Activated CD4-positive, alpha-beta T cell treated with anti-CD3 and anti-CD28 coated beads, Interleukin-2, amount 50 U/mL, for 16 hours (primary cell): ENCODE results near the gene RINL.

Experiments used
- DNase-seq: peaks from one replicate; pipeline ENCODE4 v3.0.0-alpha.2; 2020

RINL gene, protein sequence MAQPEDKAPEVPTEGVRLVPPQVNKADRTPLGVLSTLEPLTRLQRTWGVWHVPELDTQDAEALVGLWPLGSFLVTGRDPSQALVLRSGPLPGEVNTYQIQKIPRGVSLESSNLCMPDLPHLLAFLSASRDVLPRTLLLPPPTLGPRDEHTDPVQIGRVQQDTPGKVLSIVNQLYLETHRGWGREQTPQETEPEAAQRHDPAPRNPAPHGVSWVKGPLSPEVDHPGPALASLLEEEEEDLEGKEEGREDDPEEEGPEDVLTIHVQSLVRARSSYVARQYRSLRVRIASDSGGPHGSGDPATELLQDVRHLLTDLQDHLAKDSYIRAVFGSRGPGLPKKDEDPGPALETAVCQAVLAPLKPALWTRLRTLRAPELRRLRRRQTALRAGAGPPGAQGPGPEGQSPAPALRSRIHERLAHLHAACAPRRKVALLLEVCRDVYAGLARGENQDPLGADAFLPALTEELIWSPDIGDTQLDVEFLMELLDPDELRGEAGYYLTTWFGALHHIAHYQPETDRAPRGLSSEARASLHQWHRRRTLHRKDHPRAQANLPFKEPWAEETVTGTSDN

DNA sequence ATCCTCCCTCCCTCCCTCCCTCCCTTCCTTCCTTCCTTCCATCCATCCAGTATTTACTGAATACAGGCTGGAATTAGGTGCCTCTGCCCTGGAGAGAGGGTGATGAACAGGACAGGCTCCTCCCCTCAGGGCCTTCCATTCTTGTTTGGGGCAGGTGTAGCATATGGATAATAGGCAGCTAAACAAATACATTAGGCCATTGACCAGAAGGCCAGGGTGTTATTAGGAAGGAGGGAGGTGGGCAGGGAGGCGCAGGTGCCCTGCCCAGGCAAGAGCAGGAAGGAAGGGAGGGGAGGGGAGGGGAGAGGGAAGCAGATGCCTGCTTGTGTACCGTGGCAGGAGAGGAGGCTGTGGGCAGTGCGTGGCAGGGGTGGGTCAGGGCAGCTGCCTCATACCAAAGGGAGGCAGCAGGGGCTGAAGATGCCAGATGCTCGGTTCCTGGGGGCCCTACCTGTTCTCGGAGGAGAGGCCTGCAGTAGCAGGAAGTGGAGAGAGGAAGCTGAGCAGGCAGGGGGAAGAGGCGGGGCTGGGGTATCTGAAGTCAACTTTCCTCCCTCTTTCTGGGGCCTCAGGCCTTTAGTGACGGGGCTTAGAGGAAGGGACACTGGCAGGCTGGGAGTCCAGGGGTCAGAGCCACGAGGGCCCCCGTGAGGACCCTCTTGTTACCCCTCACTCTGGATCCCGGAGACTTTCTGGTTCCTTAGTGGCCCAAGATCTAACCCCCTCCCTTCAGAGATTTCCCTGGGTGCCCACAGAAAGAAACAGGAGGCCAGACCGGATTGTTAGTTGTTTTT, at the start of gene RINL:
Gene RINL (minus strand): TSS at position 495 of the 794 bp plus-strand sequence. CDS start 1,533 bp downstream, outside the sequence.
- DNase-seq: peak; percentile 77

DNA sequence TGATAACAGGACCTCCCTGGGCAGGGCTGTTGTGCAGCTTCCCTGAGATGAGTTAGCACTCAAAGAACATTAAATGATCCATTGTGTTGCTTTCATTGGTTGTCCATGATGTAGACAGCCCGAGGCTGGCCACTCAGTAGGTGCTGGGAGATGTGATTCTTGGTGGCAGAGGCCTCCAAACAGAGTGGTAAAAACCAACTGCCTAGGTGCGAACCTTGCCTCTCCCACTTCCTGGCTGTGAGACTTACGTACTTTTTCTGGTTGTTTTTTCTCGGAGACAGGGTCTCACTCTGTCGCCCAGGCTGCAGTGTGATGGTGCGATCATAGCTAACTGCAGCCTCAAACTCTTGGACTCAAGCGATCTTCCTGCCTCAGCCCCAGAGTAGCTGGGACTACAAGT, 46.3 kb upstream of the RINL start:
- DNase-seq: no peak

DNA sequence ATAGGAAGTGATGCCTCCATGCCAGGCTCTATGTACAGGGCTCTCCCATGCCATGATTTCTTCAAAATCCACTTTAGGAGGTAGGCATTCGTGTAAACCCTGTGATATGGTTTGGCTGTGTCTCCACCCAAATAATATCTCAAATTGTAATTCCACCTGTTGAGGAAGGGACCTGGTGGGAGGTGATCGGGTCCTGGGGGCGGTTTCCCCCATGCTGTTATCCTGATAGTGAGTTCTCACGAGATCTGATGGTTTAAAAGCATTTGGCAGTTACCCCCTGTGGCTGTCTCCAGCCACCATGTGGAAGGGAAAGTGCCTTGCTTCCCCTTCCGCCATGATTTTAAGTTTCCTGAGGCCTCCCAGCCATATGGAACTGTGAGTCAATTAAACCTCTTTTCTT, 44.4 kb upstream of the RINL start:
- no peak for DNase-seq

DNA sequence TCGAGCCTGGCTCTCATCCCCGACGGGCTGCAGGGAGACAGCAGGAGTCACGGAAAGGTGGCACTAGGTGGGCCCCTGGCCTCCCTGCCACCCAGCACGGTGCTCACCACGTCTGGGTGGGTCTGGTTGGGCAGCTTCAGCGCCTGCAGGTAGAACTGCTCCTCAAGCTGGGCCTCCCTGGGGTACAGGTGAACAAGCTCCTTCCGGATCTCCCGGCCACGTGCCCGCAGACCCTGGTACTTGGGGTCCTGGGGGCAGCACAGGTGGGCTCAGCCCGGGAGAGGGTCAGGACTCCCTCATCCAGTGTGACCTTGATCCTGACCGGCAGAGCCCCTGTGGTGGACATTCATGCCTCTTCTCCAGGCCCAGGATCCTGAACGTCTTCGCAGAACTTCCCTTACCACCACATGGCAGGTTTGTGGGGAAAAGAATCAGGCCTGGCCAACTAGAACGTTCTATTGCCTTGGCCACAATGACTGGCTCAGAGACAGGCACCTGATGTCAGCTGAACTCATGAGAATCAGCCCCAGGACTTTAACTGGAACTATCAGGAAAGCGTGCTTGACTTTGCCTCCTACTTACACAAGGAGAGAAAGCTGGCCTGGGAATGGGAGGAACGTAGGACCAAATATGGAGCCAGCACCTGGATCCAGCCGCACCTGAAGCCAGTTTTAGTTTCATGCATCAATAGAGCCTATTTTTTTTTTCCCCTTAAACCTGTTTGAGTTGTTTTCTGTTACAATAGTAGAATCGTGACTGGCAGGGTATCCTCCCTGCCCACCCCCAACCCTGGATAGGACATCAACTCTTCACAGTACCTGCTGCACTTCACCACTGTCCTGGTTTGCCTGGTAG, 43.6 kb upstream of the RINL start:
- DNase-seq: no peak

DNA sequence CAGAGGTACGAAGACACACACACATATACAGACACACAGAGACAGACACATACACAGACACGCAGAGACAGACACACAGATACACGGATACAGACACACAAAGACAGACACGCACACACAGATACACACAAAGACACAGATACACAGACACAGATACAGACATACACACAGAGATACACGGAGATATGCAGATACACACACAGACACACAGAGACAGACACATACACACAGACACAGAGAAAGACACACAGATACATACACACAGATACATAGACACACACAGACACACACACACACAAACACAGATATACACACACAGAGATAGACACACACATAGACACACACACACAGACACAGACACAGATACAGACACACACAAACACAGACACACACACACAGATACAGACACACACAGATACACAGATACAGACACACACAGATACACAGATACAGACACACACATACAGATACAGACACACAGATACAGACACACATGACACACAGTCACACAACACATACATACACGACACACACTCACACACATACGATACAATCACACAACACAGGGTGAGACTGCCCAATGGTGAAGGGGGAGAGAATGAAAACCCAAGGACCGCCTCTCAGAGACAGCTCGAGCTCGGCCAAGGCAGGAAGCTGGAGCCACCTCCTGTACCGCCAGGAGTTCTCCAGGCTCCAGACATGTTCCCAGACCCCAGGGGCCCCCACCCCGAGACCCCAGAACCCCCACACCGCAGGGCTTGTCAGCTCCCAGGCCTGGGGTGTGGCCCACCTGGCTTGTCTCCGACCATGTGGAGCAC, 42.7 kb upstream of the RINL start:
- DNase-seq: no peak

DNA sequence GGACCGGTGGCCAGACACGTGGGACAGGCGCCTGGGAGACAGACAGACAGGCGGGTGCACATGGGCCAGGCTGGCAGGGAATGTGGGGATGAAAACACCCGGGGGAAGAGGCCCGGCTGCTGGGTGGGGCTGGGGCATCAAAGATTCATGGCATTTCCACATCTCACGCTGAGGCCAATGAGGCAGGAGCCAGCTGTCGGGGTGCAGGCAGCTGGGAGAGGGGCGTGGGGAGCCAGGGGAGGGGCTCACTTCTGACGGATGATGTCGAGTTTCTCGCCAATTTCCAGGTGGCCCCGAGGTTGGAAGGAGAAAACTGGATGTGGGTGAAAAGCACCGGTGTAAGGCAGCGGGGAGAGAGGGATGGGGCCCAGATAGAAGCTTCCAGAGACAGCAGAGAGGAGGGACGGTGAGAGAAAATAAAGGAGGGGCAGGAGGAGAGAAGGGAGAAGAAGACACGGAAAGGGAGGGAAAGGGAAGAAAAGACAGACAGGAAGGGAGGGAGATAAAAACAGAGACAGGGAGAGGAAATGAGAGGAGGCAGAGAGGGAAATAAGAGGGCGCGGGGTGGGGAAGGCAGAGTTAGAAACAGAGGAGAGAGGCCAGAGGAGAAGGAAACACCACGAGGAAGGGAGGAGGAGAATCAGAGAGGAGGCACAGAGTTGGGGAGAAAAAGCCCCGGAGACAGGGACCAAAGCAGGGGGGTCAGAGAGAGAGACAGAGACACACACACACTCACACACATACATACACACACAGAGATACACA, 41.9 kb upstream of the RINL start:
- no peak for DNase-seq

DNA sequence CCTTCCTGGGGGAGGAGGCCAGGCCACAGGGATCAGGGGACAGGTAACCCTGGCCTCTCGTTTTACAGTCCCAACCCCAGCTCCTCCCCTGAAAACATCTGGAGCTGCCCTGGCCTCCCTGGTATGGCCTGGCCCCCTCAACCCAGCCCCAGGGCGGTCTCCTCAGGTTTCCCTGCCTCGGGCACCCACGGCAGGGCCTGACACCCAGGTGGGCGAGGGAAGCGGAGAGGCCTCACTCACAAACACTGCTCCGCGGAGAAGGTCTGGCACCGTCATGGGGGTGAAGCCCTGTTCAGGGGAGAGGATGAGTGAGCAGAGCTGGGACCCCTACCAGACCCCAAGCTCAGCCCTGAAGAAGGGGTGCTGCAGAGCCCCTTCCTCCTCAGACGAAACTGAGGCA, 40.5 kb upstream of the RINL start:
- no peak for DNase-seq

DNA sequence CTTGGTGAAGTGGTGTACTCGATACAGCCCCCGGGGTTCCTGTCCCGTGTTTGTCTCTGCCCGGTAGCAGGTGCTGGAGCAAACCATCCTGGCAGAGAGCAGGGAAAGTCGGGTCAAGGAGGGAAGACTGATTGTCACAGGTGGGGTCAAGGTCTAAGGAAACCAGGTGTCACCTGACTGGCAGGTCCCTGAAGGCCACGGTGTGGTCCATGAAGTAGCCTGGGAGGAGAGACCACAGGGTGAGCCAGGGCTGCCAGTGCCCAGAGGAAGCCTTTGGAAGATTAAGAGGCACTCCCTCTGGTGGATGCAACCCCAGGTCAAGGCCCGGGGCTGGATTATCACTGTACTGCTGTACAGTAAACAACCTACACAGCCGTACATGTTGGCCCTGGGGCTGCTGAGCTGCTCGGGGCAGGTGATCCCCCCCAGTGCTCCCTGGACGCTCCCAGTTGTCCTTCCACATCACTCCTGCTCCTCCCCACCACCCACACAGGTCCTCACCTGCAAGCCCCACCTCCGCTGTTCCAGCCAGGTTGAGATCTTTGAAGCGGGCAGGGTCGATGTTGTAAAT, 39.9 kb upstream of the RINL start:
- DNase-seq: no peak

DNA sequence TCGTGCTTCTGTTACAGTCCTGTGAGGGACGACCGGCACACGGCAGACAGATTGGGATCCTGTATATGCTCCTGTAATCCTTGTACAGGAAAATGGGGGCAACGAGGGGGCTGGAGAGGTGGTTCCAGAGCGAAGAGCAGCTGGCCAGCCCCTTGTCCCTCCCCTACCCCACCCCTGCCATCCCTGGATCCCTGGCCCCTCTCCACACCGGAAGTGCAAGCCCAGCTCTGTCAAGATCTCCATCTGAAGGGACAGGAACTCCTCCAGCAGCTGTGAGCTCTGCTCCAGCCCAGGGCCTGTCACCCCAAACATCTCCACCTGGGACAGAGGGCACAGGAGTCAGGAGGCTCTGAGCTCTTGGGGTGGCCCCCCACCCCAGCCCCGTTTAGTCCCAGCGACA, 39.4 kb upstream of the RINL start:
- no peak for DNase-seq

DNA sequence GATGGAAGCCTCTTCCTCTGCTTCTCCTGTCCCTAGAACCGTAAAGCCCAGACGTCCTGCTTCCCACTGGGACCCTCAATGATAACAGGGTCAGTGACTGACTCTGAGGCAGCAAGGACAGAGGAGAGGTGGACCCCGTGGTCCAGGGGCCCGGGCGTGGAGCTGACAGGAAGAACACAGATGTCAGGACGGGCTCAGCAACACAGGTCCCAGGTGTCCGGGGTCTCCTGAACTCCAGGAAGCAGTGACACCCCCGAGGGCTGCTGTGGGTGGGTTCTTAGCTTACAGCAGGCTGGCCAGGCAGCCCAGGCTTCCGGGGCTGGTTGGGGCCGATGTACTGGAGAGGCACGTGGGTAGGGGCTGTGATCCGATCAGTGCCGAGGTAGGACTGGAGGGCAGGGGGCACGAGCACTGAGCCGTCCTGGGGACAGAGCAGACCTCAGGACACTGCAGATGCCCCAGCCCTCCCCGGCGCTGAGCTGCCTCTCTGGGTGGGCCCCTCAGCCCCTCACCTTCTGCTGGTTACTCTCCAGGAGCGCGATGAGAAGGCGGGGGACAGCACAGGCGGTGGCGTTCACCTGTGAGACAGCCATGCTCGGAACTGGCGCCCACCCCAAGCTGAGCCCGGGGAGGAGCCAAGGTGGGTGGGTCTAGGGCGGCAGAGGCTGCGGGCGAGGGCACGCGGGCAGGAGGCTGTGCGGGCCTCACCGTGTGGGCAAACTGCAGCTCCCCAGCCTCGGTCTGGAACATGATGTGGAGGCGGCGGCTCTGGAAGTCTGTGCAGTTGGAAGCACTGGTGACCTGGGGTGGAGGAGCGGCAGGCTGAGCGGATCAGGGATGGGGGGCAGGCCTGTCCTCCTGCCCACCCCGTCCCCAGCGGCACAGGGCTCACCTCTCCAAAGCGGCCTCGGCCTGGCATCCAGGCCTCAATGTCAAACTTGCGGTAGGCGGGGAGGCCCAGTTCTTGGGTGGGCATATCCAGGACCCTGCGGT, 37.5 kb upstream of the RINL start:
- DNase-seq: no peak

DNA sequence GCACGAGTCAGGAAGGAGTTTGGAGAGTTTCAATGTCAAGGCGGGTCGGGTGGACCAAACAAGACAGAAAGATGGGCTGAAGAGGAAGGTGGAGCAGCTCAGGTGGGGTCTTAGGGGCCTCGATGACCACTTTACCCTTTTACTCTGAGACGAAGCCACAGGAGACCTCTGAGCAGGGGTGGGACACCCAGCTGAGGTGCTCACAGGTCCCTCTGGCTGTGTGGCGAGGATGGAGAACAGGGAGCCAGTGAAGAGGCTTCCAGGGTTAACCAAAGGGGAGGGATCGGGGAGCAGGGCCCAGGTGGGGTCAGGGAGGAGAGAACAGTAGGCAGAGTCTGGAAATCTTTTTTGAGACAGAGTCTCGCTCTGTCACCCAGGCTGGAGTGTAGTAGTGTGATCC, 35.9 kb upstream of the RINL start:
- no peak for DNase-seq

DNA sequence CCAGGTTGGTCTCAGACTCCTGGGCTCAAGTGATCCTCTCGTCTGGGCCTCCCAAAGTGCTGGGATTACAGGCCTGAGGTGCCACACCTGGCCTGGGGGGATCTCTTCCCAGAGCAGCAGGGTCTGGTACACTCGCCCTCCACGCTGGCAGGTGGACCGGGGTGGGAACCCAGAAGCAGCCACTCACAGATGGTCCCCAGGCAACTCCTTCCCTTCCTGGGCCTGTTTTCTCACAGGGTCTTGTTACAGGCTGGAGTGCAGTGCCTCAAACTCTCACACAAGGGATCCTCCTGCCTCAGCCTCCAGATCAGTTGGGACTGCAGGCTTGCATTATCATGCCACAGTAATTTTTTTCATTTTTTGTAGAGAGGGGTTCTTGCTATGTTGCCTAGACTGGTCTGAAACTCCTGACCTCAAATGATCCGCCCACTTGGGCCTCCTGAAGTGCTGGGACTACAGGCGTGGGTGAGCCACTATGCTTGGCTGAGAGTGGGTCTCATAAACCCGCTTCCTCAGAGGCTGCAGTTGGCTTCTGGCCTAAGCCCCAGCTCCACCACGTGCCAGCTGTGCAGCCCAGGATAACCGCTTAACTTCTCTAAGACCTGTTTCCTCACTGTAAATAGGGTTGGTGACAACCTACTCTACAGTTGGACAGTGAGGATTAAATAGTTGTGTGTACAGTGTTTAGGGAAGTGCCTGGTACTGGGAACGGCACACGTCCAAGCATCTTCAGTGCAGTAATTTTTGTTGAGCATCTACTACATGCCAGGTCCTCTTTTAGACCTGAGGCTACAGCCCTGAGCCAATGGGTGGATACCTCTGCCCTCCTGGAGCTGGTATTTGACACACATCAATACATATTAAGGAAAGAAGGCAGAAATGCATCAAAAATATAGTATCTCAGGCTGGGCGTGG, 34.8 kb upstream of the RINL start:
- no peak for DNase-seq

DNA sequence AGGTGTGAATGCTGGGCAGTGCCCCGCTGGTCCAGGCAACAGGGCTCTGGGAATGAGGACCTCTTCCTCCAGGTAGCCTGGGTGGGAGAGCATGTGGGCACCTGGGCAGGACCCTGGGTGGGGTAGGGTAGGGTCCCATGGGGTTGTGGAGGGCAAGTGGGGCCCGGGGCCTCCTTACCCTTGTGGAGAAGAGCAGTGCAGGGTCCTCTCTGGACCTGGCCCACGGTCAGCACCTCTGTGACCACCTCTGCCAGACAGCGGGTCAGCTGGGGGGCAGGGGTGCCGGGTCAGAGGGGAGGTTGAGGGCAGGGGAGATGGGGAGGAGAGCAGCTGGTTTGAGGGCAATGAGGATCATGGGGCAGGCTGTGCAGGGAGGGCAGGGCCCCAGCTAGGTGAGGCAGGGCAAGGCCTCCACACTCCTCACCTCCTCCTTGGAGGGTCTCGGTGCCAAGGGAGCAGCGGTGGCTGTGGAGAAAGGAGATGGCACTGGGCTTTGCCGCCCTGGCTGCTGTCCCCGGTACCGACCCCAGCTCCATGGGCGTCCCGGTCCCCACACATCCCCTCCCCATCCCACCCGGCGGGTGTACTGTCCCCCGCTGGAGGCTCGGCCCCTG, 33.4 kb upstream of the RINL start:
- no peak for DNase-seq

DNA sequence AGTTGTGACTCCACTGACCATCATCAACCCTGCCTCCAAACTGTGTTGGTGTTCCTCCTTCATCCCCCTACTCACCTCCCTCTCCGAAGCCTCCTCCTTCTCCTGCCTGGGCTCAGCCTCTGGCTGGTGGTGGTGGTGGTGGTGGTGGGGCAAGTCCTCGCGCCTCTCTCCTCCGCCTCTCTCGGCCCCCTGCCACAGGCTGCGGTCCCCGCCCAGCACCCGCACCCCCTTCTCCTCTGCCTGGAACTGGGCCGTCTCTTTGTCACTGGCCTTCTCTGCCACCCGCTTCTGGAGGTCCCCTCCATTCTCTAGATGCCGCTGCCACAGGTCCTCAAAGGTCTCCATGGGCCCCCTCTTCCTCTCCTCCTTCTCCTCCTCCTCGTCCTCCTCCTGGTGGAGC, 32.4 kb upstream of the RINL start:
- DNase-seq: no peak

DNA sequence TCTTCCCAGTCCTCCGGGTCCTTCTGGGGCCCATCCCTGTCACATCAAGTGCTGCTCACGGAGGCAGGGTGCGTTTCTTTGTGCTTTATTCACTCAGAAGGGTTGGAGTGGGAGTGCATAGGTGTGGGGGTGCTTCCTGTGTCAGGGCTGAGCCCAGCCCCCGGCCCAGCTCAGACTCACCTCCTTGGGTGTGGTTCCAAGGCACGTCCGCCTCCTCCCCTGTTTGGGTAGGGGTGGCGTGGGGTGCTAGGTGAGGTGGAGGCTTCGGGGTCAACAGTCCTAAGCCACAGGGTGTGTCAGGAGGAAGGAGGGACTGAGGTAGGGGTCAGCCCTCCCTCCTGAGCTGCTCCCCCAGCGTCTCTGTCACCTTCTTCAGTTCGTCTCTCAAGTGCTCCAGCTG, 30.8 kb upstream of the RINL start:
- DNase-seq: no peak

DNA sequence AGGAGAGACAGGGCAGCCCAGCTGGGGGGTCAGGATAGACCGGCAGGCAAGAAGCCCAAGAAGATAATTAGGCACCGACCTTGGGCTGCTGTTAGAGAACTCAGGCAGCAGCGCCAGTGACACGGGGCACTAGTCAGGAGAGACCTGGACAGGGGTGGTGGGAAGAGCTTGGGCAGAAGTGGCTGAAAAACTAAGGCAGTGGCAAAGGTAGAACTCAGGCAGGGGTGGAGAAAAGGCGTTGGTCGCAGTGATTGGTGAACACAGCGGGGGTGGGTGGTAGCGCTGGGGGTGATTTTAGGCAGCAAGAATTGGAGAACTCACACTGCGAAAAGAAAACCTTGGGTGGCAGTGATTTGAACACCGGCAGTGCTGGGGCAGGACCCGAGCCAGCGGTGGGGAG, 29.6 kb upstream of the RINL start:
- DNase-seq: no peak

DNA sequence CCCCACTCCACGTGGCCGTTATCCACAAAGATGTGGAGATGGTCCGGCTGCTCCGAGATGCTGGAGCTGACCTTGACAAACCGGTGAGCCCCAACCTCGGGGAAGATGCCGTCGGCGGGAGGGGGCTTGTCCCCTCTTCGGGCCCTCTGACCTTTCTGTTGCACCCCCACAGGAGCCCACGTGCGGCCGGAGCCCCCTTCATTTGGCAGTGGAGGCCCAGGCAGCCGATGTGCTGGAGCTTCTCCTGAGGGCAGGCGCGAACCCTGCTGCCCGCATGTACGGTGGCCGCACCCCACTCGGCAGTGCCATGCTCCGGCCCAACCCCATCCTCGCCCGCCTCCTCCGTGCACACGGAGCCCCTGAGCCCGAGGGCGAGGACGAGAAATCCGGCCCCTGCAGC, 29.2 kb upstream of the RINL start:
- DNase-seq: no peak

DNA sequence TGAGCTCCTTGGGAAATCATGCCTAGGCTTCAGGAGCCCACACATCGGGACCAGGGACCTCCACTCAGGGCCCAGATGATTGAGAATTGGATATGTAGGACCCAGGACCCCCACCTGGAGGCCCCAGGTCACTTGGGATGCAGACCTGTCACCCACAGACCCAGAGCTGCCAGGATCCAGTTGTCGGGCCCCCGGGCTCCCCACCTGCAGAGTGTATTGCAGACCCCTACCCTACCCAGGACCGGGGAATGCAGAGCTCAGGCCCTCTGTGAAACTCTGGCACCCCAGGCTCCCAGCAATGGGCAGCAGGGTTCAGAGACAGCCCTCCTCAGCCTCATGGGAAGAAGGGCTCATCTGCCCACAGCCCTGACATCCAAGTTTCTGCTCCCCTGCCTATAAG, 27.5 kb upstream of the RINL start:
- no peak for DNase-seq
